ENCODE results near the gene USP34.
"Not testable (repeated sequence)": the region's sequence is repeated elsewhere in the genome, so short reads cannot be mapped to it uniquely, and the experiment has no call there.

Gene USP34

DNA sequence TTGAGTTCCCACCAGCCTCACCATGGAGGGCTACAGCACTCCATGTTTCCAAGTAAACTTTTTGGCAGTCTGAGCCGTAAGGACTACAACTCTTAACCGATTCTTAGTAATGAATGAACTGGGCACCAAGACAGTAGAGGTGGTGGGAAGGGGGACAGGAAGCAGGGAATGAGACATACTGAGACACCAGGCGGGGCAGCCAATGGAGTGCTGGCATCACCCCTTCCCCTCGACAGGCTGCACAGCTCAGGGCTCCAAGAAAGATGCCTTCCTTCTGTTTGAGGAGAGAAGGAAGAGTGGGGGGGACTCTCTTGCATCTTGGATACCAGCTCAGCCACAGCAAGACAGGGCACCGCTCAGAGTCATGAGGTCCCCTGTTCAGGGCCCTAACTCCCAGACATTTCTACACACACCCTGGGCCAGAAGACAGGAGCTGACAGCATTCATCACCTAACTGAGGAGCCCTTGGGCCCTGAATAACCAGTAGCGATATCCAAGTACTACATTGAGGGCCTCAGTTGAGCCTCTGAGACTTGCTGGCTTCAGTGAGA lies 45.2 kb downstream of the USP34 start:
- DNase-seq: no peak

DNA sequence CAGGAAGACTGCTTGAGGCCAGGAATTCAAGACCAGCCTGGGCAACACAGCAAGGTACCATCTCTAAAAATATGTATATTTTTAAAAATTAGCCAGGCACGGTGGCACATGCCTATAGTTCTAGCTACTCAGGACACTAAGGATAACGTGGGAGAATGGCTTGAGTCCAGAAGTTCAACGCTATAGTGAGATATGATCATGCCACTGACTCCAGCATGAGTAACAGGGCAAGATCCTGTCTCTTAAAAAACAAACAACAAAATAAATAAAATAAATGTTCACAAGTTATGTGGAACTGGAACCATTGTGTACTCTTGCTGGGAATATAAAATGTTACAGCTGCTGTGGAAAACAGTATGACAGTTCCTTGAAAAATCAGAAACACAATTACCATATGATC lies 47.2 kb downstream of the USP34 start:
- DNase-seq: no peak

DNA sequence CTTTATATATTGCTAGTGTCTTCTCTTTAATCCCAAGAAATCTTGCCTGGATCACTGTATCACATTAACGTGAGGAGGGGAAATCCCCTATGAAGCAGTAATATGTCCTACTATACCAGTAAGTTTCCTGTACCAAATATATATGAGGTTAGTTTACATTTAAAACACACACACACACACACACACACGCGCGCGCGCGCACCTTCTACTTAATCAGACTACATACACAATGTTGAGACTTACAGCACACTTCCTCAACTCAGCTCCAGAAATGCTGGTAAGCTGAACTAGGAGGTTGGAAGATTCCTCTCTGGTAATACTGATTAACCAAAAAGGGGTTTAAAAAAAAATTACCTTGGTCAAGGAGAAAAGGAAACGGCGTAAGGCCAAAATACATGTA lies 49.3 kb downstream of the USP34 start:
- no peak for DNase-seq

DNA sequence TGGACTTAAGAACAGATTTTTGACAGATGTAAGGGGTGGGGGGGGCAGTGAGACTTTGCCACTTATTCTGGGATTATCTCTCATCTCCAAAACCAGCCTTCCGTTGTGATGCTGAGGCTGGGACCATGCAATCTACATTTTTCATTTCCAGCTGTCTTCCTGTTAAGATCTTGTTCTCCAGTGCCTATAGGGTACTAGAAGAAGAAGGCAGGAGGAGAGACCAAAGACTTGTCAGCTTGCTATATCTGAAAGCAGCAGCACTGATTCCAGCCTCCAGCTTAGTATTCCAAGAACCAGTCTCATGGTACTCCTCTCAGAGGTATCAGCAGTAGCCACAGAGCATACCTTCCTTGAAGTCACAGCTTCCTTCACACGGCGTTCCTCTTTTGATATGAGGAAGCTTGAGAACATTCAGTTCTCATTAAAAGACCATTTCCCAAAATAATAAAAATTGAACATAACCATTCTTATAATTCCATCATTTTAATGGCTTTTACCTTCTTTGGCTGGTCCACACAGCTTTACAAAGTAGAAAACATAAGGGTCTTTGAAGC lies 49.8 kb downstream of the USP34 start:
- no peak for DNase-seq

DNA sequence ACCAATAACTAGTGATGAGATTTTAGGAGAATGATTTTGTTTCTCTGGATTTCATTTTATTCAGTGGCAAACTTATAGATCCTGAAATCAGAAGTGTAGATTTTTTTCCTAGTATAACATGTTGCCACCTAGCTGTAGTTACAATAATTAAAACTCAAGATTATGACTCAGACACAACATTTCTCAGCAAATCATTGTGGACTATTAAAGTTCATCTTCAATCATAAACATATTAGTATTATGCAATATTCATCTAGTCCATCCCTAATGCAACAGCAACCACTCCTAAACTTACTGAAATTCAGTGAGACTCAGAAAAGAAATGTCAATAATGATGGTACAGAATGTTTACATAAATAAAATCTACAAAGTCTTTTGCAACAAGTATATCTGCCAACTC lies 51.3 kb downstream of the USP34 start:
- DNase-seq: no peak

DNA sequence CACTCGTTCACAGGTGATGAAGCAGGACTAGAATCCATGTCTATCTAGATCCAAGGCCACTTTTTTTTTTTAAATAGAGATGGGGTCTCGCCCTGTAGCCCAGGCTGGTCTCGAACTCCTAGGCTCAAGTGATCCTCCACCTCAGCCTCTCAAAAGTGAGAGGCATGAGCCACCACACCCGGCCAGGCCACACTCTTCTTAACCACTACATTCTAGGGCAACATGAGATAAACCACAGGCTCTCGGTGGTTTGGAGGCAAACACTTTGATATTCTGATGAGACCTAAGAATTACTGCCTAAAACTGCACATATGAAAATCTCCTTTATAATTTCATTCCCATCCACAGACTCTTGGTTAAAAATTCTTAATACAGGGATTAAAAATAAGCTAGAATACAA lies 51.8 kb downstream of the USP34 start:
- no peak for DNase-seq

DNA sequence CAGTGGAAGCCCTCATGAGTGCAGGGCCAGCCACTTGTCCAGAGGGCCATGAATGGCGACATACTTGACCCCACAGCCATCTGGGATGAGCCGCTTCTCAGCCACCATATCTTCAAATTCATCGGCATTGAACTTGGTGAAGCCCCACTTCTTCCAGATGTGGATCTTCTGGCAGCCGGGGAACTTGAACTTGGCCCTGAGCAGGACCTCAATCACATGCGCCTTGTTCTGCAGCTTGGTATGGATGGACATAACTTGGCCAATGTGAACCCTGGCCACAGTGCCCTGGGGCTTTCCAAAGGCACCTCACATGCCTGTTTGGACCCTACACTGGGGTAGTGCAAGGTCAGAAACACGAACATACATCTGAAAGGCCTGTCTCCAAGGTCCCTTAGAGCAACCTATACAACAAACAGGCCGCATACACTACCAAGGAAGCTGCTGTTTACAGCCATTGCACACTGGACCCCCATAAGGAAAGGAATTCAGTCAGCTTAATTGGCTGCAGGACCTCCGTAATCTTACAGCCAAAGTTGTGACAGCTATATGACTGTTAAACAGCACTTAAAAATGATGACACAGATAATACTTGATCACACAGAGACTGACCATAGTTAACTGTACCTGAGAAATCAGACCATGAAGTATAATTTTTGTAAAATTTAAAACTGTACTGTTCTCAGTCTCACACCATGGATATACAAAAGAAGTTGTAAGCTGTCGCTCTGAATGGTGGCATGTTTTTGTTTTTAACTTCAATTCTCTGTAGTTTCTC lies 53.8 kb downstream of the USP34 start:
- no peak for DNase-seq

DNA sequence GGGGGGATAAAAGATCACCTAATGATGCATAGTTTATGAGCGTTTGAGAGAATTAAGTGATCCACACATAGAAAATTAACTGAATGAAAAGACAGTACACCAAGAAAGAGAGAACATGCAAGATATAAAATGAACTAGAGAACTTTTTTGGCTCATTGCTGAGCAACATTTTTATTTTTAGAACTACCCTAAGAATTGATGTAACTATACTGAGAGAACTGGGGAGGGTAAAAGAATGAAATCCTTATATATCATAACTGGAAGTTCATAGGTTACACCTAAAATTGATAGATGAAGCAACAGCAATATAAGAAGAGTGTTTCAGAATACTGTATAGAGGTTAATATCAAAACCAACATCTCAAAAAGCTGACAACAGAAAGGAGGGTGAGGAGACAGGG lies 55.6 kb downstream of the USP34 start:
- DNase-seq: no peak

DNA sequence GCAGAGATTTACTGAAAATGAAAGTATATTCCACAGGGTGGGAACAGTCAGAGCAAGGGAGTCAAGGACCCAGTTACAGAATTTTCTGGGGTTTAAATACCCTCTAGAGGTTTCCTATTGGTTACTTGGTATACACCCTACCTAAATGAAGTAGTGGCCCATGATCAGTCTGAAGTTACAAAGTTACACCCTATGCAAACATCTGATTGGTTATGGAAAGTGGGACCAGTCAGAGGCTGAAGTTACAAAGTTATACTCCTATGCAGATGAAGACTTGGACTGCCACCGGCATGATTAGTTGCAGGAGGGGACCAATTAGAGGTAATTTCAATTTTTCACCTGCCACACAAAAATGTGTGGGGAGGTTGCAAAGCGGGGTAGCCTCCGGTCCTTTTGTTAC lies 56.2 kb downstream of the USP34 start:
- no peak for DNase-seq

DNA sequence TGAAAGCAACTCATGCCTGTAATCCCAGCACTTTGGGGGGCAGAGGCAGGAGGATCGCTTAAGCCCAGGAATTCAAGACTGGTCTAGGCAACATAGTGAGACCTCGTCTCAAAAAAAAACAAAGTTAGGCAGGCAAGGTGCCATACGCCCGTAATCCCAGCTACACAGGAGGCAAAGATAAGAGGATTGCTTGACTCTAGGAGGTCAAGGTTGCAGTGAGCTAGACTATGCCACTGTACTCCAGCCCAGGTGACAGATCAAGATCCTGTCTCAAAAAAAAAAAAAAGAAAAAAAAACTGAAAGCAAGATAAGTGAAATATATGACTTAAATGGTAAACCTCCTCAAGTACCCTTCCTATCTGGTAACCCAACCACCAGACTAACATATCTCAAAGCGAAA lies 59.8 kb downstream of the USP34 start:
- no peak for DNase-seq

DNA sequence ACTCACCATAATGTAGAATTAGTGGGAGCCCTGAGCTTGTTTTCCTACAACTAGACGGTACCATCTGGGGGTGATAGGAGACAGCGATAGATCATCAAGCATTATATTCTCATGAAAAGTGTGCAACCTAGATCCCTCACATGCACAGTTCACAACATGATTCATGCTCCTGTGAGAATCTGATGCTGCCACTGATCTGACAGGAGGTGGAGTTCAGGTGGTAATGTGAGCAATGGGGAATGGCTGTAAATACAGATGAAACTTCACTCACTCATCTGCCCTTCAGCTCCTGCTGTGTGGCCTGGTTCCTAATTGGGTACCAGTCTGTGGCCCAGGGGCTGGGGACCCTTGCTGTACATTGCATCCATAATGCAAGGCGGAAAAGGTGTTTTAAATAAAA lies 60.7 kb downstream of the USP34 start:
- no peak for DNase-seq

DNA sequence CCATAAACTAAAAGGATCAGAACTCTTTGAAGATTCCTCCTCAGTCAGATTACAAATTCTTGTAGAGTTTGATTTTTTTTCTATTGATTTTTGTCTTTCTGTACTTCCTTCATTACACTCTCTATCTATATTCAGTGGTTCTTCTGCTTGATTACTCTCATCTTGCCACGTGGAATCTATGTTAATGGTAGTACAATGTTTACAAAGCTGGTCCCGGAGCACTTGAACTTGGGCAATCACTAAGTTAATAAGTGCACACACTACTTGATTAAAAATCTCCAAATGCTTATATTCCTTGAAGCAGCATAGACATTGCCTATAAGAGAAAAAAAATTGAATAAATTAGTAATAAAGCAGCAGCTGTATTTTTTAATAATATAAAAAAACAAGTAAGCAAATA lies 65.1 kb downstream of the USP34 start:
- DNase-seq: no peak

DNA sequence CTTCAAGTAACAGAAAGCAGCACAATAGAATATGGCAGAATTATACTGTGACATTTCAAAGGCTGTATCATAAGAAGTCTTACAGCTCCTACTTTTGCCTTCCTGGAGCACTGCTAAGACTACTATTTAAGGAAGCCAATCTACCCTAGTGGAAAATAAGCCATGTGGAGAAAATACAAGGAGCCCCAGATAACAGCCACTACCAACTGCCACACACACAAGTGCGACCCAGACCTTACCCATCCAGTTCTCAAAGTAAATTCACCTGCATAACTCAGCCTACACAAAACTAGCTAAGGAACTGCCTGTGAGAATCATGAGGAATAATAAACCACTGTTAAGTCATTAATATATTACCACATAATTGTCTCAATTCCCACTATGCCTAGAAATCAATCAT lies 66.4 kb downstream of the USP34 start:
- DNase-seq: no peak

DNA sequence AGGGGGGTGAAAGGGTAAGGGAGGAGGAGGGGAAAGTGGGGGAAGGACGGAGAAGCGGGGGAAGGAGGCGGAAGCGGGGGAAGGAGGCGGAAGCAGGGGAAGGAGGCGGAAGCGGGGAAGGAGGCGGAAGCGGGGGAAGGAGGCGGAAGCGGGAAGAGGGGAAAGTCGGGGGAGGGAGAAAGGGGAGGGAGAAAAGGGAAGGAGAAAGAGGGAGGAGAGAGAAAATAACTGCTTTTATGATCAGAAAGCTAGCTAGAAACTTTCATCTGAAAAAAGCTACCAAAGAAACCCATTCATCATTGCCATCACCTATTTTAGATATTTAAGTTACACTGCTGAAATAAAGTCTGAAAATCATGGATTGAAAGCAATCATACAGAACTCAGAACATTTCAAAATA lies 72.5 kb downstream of the USP34 start:
- no peak for DNase-seq

DNA sequence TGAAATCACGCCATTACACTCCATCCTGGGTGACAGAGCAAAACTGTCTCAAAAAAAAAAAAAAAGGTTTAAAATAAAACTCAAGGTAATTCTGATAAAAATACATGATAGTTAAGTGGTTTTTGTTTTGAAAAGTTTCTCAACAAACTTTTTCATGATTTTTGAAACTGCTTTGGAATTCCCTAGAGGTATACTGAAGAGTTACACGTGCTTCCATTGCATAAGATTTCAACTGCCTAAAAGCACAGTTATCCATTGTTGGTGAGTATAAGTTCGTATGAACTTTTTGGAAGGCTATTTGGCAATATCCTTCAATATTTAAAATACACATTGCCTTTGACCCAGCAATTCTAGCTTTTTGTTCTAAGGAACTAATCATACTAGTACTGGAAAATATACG lies 74.9 kb downstream of the USP34 start:
- DNase-seq: no peak

DNA sequence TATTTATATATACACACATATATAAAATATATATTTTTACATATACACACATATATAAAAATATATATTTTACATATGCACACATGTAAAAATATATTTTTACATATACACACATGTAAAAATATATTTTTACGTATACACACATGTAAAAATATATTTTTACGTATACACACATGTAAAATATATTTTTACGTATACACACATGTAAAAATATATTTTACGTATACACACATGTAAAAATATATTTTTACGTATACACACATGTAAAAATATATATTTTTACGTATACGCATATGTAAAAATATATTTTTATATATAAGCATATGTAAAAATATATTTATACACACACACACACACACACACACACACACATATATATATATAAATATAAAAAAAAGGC lies 83.3 kb downstream of the USP34 start:
- not testable (repeated sequence) for DNase-seq

DNA sequence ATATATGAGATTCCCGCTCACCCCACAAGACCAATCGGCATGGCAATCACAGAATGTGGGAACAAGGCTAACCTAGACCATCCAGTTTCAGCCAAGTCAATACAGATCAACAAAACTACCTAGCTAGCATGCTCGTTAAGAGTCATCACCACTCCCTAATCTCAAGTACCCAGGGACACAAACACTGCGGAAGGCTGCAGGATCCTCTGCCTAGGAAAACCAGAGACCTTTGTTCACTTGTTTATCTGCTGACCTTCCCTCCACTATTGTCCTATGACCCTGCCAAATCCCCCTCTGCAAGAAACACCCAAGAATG lies 90.0 kb downstream of the USP34 start:
- DNase-seq: not testable (repeated sequence)

DNA sequence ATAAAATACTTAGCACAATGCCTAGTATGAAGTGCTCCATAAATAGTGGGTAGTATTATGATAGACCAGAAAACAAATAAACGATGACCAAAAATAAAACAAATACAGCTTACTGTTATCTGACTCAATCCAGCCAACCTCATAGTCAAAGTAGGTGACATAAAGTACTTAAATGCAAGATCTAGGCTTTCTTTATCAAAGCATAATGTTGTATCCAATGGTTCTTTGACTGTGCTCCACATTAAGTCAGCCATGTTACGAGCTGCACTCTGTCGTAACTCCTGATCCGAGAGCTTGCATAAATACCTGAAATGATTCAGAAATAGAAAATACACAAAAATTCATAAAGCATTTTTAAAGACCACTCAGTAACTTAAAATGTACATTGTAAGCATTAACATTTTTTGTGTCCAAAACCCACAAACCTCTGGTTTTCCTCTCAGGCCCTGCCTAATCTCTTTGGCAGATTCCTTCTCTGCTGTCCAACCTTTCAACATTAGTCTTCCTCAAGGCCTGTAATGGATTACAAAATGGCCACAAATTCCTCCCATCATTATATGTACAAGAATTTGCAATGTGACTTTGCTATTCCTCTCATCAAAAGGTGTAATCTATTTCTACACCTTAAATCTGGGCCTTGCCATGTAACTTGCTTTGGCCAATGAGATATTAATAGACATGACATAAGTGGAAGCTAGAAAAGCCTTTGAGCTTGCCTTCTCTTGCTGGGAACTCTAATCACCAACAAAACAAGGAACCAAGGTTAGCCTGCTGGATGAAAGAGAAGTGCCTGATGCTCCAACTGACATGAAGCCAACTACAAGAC lies 90.6 kb downstream of the USP34 start:
- no peak for DNase-seq

DNA sequence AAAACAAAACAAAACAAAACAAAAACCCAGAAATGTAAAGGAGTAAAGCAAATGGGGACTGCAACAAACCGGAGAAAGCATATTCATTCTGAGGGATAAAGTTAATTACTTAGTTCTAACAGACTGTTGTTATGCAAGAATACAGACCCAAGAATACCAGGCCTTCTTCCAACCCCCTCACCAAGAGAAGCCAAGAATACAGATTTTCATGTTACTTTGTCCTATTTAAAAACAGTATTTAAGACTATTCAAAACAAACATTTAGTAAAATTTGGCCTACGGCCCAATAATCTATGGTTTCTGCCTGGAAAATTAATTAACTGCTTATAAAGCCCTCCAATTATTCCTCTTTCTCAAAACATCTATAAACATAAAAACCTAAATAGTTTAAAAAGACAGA lies 91.4 kb downstream of the USP34 start:
- no peak for DNase-seq

DNA sequence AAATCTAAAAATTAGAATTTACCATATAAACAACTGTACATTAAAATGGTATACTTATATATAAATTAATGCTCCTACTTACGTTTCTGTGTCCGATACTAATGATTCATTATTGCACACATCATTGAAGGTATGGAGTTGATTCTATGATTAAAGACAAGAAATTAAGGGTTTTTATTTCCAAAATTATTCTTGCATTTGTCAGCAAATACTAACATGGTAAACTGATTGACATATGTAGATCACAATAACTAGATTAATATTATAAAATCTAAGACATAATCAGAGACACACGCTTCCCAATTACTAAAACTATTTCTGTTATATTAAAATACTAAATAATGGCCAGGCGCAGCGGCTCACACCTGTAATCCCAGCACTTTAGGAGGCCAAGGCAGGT lies 92.6 kb downstream of the USP34 start:
- DNase-seq: no peak

DNA sequence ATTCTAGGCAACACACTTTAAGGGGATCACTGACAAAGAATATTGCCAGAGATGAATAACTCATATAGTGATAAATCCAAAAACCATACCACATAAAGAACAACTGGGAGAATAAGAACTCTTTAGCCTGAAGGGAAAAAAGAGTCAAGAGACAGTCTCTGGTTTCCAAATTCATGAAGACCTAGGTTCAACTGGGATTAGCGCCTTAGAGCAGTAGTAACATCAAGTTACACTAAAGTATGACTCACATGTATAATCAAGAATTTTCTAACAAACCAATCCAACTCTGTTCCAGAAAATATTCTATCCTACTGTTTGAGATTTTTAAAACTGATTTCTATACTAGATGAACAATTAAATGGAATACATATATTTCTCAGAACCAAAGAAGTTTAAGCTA lies 93.8 kb downstream of the USP34 start:
- no peak for DNase-seq

DNA sequence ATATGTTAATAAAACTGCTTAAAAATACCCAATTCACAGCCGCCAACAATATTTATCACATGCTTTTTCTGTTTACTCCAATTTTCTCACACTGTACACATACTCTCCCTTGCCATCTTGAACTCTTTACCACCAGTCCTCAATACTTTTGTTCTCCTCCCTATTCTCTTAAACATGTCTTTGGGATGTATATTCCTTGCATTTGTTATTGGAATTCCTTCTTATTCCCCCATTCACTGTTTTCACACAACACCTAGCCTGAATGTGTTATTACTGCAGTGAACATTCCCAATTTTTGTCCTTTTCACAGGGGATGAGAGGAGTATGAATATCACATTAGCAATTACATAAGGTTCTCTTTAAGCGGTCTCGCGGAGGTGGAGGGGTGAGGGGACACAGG lies 94.7 kb downstream of the USP34 start:
- DNase-seq: no peak

DNA sequence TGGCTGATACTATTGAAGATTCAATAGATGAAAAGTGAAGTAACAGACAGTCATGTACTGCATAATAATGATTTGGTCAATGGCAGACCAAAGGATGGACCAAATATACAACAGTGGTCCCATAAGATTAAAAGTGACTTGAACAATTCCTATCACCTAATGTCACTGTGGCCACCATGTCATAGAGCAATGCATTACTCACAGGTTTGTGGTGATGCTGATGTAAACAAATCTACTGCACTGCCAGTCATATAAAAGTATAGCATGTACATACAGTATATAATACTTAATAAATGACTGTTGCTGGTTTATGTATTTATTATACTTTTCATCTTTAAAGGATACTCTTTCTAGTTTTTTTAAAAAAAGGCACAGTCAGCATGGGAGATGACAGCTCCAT lies 99.9 kb downstream of the USP34 start:
- DNase-seq: no peak

Data from stimulated activated CD4-positive, alpha-beta T cell treated with anti-CD3 and anti-CD28 coated beads, Interleukin-1b, Interleukin-23, amount 100 ng/mL, for 48 hours (primary cell).